ENCODE data around the gene TNF. TPM values are rescaled to one million over a fixed set of nuclear protein-coding genes. Genes with fewer than 3 reads are reported as not detected.

Gene TNF
- total RNA-seq, 1 donor from 2014 or later = not detected

DNA sequence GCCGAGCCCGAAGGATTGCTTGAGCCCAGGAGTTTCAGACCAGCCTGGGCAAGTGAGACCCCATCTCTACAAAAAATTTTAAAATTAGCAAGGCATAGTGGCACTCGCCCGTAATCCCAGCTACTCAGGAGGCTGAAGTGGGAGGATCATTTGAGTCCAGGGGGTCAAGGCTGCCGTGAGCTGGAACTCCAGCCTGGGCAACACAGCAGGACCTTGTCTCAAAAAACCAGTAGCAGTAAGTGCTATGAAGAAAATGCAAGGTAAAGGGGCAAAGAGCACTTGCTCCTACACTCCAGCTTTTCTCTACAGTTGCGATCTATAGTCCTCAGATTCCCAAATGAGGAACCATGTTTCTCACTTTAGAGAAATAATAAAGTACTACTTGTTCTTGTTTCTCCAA lies 31.7 kb upstream of the TNF start:
- DNase-seq (ENCODE audit: low read depth) = no peak

- peak; percentile 71 for DNase-seq (ENCODE audit: low read depth)
These were observed 30.7 kb upstream of the TNF start for GRCh38 chr6:31544676-31545075.

- no peak for DNase-seq (ENCODE audit: low read depth)
These were observed 30.1 kb upstream of the TNF start for GRCh38 chr6:31545291-31545690.

- peak; percentile 89 for DNase-seq (ENCODE audit: low read depth)
These were observed 28.9 kb upstream of the TNF start, which contains the start of gene ATP6V1G2 for GRCh38 chr6:31546339-31546957. ATP6V1G2 (minus strand) TSS chr6:31546608; CDS start chr6:31546559, 49 bp downstream.

- DNase-seq (ENCODE audit: low read depth) = peak; percentile 98
These were observed 28.2 kb upstream of the TNF start, which contains the start of gene NFKBIL1 for GRCh38 chr6:31546958-31547726. NFKBIL1 (plus strand) TSS chr6:31547608; CDS start chr6:31547695, 87 bp downstream.

DNA sequence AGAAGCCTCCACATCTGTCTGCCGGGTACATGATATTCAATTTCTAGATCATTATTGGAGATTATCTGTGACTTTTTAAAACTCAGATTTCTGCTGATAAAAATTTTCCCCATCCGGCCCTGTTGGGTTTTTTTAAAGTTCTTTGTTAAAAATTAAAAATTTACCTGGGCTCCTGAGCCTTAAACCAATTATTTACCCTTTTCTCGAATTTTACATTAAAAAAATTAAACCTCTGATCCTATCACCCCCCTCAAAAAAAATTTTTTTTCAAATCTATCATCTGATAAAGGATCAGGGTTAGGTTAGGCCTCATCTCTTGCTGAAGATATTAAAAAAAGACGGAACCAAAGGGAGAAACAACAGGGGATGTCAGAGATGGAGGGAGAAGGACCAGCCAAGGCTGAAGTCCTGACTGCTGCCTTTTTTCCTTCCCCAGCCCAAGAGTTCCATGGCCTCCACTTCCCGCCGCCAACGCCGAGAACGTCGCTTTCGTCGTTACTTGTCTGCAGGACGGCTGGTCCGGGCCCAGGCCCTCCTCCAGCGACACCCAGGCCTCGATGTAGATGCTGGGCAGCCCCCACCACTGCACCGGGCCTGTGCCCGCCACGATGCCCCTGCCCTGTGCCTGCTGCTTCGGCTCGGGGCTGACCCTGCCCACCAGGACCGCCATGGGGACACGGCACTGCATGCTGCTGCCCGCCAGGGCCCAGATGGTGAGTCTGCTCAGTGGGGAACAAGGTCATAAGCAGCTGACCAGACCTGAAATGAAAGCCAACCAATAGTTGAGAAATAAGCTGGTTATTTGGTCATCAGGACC lies 27.4 kb upstream of the TNF start:
- no peak for DNase-seq (ENCODE audit: low read depth)

DNA sequence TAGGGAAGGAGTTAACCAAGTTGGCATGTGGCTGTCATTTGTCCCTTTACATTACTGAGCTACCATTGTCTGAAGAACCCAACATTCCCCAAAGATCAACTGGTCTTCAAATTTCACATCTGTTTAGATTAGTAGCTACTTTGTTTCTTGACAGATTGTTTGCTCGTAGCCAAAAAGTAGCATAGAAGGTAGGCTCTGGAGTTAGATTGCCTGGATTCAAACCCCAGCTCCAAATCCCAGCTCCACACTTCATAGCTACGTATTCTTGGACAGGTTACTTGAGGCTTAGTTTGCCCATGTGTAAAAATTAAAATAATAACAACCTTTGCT lies 26.9 kb upstream of the TNF start:
- DNase-seq (ENCODE audit: low read depth) = no peak

DNA sequence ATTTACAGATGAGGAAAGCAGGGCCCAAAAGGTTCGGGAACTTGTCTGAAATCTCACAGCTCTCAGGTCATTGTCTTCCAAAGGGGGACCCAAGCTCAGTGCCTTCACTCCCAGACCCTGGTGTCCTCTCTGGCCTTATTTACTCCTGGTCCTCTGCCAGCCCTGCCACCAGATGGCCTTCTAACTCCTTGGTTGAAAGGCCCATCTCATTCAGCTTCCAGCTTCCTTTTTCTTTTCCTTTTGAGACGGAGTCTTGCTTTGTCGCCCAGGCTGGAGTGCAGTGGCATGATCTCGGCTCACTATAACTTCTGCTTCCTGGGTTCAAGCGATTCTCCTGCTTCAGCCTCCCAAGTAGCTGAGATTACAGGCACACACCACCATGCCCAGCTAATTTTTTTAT lies 24.0 kb upstream of the TNF start:
- DNase-seq (ENCODE audit: low read depth) = peak; percentile 52

DNA sequence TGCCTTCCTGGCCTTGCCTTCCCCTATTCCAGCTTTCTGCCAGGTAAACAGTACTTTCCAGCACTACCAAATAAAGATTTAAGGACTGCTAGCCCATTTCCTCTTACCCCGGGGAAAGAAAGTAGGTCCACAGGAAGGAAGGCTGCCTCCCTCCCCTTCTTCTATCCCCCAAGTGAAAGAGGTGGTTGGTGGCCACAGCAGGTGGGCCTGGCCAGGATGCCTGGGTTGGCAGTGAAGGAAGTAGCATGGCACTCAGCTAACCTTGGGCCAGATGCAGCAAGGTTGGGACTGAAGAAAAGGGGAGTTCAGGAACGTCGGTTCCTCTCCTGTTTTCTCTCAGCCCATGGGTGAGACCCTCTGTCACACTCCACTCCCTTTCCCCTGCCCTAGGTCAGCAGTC lies 19.1 kb upstream of the TNF start:
- DNase-seq (ENCODE audit: low read depth) = no peak

- no peak for DNase-seq (ENCODE audit: low read depth)
These were observed 17.7 kb upstream of the TNF start for GRCh38 chr6:31557443-31558317.

DNA sequence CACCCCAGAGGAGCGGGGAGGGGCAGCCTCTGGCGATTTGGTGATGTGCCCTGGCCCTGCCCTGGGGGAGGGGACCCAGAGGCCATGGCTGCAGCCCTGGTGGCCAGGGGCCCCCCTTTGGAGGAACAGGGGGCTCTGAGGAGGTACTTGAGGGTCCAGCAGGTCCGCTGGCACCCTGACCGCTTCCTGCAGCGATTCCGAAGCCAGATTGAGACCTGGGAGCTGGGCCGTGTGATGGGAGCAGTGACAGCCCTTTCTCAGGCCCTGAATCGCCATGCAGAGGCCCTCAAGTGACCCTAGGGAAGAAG lies 17.1 kb upstream of the TNF start:
- DNase-seq (ENCODE audit: low read depth) = no peak

- peak; percentile 55 for DNase-seq (ENCODE audit: low read depth)
These were observed 16.5 kb upstream of the TNF start for GRCh38 chr6:31558631-31559500.

DNA sequence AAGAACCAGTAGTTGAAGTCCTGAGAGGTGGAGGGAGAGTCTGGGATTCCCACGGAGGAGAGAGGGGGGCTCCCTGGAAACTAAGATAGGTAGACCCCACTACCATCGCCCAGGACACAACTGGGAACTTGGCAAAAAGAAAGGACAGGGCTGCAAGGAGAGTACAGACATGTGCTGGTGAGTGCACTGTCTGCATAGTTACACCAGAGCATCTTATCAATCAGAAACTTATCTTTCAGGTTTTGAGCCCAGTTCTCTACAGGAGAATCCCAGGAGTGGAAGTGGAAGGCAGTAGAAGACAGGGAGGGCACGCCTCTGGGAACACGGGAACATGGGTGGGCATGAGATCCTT lies 15.8 kb upstream of the TNF start:
- DNase-seq (ENCODE audit: low read depth) = no peak

- peak; percentile 85 for DNase-seq (ENCODE audit: low read depth)
These were observed 15.2 kb upstream of the TNF start for GRCh38 chr6:31559958-31560696.

- DNase-seq (ENCODE audit: low read depth) = no peak
These were observed 14.7 kb upstream of the TNF start for GRCh38 chr6:31560697-31561058.

DNA sequence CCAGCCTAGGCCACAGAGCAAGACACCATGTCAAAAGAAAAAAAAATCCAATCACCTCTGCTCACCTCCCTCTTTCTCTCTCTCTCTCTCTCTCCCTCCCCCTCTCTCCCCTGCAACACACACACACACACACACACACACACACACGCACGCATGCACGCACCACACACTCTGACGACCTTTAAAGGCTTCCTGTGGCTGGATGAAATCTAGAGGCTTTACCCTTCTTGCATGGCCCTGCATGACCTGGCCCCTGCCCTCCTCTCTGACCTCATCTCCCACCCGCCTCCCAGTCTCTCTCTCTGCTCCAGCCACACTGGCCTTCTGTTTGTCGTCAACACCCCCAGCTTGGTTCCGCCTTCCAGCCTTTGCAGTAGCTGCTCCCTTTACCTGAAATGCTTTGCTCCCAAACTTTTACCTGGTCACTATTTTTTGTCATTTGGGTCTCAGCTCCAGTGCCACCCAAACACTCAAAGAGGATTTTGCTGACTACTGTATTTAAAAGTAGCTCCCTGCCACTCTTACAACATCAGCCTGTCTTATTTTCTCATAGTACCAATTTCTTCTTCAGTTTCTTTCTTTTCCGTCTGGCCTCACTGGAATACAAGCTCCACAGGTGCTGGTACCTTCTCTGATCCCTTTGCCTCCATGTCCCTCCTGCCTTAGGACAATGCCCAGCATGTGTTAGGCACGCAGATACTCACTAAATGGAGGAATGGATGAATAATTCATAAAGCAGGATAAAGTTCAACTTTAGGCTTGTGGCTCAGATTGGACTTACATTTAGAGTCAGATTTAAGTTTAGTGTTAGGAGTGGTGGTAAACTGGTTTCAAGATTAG lies 7.6 kb upstream of the TNF start:
- no peak for DNase-seq (ENCODE audit: low read depth)

- DNase-seq (ENCODE audit: low read depth) = no peak
These were observed 6.8 kb upstream of the TNF start for GRCh38 chr6:31568537-31568961.

DNA sequence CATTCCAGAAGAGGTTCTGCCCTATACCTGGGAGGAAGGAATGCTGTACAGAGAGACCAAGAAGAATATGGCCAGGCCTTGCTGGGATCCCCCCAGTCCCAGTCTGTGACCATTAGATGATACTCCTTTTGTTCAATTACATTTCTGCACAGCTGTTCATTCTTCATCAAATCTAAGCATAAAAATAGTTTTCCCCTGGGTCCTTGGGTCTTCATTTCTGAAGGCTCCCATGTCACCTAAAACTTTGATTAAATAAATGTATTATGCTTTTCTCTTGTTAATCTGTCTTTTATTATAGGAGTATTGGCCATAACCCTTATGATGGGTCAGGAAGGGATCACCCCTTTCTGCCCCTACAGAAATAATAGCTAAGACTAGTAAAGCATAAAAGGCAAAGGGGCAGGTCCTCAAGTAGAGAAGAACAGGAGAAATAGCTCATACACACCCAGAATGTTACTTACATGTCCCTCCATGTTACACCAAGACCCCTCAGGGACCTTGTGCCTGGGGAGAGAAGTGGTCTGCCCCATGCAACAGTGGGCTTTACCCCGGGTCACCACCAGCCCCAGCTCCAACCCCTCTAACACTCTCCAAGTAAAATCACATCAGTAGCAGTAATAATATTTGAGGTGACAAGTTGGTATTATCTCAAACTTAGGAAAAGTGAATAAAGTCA lies 5.4 kb upstream of the TNF start:
- no peak for DNase-seq (ENCODE audit: low read depth)
